Kidney glomerular epithelial cell (primary cell): Measurements from ENCODE around the gene HSD11B1.

ENCODE experiments used
- DNase-seq: peaks from one replicate; lab custom pipeline; 2025; lab: John Stamatoyannopoulos, UW

Gene HSD11B1

DNA sequence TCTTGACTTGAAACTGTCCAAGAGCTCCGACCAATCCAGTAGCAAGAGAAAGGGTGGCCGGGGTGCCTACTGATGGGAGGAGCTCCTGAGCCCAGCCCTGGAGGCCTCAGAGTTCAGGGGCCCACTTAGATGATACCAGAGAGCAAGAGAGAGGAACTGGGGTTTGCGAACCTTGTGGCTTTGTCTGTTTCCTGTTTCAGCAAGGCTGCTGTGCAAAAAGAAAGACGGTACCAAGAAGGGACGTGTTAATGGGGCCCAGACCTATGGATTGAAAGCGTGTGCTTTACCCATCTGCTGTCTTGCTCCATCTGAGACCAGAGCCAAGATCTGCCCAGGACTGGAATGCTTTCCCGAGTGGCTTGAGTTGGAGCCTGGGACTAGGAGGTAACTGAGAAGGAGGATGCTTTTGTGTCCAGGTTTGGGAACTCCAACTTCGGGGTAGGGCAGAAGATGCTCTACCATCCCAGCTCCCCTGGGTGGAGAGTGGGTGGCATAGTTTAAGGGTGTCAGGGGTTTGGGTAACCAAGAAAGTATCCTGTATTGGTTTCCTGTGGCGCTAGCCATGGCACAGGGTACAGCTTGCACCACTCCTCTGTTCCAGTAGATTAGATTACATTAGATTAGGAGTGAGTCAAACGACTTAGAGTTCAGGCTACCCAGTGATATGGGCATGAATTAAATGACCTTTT lies 51.4 kb downstream of the HSD11B1 start, which contains the start of gene TRAF3IP3:
TRAF3IP3 (plus strand) TSS at position 128 of the 689 bp plus-strand sequence. CDS start 3,987 bp downstream, outside the sequence.
- no peak for DNase-seq

DNA sequence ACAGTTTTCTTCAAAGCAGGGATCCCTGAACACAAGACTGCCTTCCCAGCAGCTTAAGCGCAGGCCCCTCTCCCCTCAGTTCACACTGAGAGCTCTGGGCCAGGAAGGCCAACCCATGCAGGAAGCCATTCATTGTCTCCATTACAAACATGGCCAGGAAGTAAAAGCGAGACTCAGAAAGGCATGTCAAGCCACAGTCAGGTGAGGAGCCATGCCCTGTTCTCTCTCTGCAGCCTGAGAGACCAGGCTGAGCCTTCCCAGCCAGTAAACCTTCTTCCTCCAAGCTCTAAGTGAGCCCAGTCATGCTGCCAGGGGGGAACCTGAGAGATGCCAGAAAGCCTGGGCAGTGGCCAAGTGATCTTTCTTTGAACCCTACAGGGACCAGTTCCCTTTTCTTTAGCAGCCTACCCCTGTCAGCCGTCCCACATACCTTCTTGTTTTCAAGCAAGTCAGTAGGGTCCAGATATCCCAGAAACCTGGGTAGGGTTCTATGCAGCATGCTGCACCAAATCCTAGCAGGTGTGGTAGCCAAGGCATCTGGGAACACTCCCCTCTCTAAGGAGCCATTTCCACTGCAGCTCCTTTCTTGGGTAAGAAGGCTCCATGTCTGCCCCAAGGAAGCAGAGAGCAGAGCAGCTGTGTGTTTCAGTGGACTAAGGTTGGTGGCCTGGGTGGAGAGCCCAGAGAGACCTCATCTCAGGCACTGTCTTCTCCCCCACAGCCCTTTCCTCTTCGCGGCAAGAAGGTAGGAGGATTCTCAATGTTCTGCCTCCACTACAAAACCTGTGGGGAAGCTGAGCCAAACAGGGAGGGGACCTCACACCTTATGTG lies 52.2 kb downstream of the HSD11B1 start:
- no peak for DNase-seq

DNA sequence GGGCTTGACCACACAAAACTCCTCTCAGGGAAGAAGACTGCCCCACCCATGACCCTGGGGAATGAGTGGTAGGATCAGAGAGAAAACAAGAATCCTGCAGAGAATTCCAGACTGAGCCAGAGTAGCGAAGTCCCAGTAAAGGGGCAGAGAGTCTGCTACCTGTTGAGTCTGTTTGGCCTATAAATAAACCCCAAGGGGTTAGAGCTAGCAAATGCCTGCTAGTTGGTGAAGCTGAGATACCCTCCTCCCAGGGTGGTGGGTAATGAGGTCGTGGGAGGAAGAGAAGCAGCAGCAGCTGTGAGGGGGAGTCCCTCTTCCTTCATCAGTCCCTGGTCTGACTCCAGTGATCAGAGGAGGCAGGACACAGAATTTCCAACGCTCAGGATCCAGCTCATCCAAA lies 53.8 kb downstream of the HSD11B1 start:
- DNase-seq: no peak

DNA sequence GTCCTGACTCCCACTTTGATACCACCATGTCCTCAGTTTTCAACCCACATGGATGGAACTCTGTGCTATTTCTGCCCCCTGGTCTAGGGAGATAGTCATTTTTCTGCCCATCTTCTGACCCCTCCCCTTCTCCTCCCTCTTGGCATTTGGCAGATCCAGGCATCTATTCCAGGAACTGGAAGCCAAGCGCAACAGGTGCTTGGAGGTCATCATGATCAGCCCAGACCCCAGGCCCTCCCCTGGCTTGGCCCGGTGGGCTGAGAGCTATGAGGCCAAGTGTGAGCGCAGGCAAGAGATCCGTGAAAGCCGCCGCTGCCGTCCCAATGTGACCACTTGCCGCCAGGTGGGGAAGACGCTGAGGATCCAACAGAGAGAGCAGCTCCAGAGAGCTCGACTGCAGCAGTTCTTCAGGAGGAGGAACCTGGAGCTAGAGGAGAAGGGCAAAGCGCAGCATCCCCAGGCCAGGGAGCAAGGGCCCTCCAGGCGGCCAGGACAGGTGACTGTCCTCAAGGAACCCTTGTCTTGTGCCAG lies 55.2 kb downstream of the HSD11B1 start:
- DNase-seq: no peak

DNA sequence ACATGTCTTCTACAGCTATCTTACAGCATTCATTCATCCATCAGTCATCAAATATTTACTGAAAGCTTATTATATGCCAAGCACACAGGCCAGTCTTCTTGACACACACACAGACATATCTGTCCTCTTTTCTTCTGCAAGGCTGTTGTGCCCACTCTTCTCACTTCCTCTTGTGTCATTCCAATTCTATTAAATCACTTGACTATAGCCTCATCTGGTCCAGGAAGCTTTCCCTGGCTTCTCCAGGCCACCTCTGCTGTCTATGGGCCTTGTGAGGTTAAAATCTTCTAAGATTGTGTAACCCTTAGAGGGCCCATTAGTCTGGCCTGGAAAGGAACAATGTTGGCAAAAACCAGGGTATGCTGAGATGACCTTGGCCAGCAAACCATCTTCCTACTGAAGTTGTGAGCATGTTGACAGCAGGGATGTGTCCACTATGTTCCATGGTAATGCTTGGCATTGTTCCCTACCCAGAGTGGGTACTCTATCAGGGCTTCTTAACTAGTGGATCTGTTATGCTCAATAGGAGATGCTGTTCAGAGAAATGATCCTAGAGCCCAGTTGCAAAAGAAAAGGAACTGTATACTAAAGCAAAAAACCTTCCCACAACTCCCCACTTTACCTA lies 56.5 kb downstream of the HSD11B1 start:
- DNase-seq: no peak

DNA sequence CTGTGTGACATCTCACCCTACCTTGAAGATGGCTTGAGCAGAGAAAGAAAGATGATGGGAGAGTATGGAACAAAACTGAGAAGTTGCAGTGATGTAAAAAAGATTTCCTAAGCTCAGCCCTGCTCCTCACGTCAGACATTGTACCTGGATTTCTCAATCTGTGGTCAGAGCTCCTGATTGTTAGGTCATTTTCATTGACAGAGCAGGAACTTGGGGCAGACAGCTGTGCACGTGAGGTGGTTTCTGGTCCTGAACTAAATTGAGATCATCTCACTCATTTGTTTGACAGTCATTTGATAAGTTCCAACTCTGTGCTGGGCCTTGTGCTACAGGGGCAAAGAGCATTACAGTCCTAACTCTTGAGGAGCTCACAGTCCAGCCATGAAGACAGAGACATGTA lies 61.4 kb downstream of the HSD11B1 start:
- no peak for DNase-seq

DNA sequence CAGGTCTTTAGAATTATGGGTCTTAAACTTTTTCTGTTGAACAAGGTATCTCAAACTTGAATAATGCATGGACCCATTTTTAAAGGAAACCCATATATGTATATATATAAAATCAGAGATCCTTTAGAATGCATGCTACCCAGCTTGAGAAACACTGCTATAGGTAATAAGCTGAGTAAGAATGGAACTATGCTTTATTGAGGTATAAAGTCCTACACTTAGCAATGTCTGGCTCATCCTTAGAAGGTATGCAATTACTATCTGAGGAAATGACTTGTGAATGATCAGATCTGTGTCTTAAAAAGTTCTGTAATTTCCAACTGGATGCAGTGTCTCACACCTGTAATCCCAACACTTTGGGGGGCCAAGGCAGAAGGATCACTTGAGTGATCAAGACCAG lies 62.5 kb downstream of the HSD11B1 start:
- DNase-seq: no peak

DNA sequence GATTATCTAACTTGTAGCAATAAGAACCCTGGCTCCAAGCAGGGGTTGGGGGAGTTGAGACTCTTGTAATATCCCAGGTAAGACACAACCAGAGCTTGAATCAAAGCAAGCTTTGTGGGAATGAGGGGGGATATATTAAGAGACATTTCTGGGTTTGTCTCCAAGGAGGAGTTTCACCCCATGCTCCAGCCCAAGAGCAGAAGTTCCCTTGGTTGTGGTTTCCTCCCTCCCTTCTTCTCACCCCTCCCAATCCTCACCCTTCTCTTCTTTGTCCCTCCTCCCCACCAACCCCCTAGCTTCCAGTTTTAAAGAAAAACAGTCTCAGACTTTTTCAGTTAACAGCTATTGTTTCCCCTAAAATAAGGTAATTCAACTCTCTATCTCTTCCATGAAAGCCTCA lies 63.1 kb downstream of the HSD11B1 start:
- DNase-seq: no peak

DNA sequence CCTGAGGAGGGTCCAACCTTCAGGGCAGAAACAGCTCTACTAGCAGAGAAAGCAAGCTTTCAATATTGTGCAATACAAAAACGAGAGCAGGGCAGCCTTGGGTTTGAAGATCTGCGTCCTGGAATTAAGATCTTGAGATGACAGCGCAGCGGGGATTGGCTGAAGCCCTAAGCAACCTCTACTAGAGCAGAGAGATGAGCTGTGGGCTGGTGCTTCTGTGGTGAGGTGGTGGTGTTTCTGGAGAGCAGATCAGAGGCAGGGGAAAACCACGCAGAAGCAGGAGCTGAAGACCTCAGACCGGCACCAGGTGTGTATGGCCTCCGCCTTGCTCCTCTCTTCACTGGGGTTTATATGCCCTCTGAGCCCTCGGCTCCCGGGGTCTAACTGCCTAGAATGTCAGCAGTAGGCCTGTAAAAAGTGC lies 63.7 kb downstream of the HSD11B1 start:
- no peak for DNase-seq

DNA sequence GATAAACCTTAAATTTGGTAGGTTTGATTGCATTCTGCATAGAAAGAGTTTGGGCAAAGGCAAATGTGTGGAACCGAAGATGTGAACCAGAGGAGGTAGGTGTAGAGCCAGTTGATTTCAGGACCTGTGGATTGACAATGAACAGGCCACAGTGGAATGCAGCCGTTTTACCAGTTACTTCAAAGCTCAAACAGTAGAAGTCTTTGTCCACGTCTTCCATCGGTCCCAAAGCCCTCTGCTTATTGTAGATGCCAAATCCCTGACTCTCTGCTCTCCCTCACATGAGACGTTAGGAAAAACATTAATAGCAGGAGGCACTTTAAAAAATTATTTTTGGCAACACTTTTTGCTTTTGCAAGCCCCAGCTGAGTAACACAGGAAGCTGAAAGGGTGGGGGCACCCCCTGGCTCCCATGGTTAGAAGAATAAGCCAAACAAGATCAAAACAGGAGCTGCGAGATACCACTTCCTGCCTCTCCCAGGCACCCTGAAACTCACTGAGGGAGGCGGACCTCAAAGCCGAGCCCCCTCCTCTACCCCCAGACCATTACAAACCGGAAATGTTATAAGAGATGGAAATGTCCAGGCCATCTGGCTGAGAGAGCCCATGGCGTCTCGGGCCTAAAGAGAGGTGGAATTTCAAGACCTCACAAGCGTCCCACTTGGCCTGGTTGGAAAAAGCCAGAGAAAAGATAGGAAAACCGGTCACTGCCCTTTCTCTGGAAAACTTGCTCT lies 64.7 kb downstream of the HSD11B1 start:
- DNase-seq: peak; percentile 79

DNA sequence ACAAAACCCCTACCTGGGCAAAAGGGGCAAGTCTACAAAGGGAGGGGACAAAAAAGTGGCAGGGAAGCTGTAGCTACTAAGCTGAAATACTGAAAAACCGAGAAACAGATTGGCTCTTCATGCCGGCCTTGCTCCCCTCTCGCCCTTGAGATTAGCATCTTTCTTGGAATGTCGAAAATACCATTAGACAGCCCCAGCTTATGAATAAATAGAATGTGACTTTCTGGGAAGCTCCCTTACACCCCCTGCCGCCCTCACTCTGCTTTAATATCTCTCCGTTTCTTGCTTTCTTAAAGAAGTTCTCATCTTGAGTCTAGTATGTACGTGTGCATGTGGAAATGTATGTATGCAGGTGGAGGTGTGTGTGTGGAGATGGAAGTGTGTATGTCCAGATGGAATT lies 65.3 kb downstream of the HSD11B1 start:
- DNase-seq: no peak

DNA sequence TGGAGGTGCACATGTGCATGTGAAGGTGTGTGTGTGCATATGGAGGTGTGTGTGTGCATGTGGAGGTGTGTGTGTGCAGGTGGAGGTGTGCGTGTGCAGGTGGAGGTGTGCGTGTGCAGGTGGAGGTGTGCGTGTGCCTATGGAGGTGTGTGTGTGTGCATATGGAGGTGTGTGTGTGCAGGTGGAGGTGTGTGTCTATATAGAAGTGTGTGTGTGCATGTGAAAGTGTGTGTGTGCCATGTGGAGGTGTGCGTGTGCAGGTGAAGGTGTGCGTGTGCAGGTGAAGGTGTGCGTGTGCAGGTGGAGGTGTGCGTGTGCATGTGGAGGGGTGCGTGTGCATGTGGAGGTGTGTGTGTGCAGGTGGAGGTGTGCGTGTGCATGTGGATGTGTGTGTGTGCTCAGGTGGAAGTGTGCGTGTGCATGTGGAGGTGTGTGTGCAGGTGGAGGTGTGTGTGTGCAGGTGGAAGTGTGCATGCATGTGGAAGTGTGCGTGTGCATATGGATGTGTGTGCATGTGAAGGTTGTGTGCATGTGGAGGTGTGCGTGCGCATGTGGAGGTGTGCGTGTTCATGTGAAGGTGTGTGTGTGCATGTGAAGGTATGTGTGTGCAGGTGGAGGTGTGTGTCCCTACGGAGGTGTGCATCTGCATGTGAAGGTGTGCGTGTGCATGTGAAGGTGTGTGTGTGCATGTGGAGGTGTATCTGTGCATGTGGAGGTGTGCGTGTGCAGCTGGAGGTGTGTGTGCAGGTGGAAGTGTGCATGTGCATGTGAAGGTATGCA lies 66.2 kb downstream of the HSD11B1 start:
- DNase-seq: no peak

DNA sequence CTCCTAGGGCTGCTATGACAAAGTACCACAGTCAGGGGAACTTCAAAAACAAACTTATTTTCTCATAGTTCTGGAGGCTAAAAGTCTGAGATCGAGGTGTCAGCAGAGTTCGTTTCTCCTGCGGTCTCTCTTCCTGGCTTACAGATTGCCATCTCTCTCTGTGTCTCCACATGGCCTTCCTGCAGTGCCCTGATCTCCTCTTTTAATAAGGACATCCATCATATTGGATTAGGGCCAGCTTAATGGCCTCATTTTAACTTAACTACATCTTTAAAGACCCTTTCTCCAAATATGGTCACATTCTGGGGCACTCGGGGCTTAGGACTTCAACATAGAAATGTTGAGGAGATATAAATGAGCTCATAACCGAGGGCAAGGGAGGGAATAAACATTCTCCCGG lies 67.5 kb downstream of the HSD11B1 start:
- no peak for DNase-seq

DNA sequence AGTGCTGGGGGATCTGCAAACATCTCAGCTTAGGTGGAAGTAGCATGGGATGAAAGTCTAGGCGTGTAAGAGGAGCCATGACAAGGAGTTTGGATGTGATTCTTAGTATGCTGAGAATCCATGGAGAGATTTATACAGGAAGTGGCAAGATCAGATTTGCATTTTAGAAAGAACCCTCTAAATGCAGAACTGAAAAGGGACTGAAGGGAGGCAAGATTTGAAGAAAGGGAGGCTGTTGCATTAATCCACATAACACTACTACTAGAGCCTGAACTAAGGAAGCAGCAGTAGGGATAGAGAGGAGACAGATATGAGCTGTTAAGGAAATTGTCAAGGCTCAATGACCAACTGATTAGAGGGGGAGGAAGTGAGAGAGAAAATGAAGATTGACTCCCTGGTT lies 69.9 kb downstream of the HSD11B1 start:
- no peak for DNase-seq

DNA sequence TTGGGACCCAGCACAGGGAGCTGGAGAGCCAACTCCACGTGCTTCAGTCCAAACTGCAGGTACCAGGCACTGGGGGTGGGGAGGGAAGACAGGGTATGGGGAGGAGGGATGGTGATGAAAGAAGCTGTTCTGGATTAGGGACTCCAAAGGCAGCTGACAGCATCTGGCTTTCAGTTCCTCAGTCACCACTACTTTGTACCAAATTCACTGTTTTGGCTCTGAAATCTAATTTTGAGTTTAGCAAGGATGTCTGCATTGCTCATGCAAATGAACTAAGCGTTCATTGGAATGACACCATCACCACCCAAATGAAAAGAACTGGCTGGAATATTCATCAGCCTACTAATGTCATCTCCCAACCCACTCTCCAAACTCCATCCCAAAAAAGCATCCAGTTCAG lies 71.0 kb downstream of the HSD11B1 start:
- no peak for DNase-seq

DNA sequence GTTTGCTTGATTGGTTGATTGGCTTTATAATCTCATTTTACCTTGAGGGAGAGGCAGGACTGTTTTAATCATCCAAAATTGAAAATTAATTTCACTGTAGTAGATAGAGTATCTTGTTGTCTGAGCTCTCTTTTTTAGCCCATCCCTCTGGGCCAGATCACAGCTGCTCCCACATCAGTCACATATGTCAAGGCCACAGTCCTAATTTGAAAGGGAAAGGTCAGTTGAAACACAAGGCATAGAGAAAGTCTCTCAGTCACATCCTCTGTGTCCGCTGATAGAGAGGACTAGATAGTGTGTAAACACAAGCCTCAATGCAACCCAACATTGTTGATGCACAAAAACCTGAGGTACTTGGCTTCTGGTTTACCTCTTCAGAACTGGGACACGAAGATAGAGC lies 72.9 kb downstream of the HSD11B1 start:
- DNase-seq: no peak

DNA sequence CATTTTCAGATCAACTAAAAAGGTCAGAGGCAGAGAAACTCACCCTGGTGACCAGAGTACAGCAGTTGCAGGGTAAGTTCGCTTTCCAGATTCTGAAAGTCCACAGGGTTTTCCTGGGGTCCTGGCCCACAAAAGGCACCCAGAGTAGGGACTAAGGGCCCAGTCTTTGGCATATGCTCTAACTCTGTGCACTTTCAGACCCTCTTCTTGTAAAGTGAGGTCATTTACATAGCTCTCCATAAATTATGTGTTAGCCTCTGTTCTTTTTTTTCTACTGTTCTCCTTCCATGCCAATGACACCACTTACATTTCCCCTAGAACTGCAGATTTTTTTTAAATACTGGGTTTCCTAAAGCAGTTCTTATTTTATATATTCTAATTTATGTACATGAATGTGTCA lies 73.5 kb downstream of the HSD11B1 start:
- no peak for DNase-seq

DNA sequence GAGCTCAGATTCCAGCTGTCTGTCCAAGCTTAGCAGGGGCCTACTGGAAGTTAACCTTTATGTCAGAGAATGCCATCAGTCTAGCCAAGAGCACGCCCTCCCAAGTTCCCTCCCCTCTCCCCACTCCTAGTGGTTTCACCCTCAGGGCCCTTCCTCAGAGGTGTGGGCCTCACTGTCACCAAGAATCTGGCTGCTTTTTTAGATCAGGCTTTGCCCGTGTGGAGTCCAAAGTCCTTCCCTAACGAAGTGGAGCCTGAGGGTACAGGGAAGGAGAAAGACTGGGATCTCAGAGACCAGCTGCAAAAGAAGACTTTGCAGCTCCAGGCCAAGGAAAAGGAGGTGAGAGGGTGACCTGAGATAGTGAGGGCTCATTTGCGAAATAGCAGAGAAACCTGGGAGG lies 75.6 kb downstream of the HSD11B1 start:
- no peak for DNase-seq

DNA sequence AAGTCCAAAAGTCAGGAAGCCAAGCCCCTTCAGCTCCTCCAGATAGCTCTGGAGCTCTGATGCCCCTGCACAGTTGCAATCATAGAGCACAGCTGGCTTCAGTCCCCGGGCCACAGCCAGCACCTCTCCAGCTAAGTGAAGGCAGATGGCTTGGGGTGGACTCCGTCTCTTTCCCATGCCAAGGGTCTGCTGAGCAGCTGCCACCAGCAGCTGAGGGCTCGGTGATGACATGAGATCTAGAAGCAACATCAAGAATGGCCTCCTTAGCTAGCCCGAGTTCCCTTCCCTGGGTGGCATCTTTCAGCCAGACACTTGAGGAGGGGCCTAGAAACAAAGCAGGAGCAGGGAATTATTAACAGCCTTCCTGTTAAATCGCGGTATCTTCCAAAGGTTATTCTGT lies 78.7 kb downstream of the HSD11B1 start:
- no peak for DNase-seq
